Endodermal cell (in vitro differentiated cells): ENCODE measurements around the gene VWA3B. TPM values are rescaled to one million over a fixed set of nuclear protein-coding genes. Genes with fewer than 3 reads are reported as not detected.

Source experiments
- DNase-seq: peaks from one replicate; pipeline ENCODE4 v3.0.0-alpha.2; 2017
- H3K27ac ChIP-seq: 2 replicates; pipeline ENCODE4 v1.5.1; 2013; ENCODE audit warnings: mild to moderate bottlenecking, low read depth, low read length, moderate library complexity
- H3K27me3 ChIP-seq: 2 replicates; pipeline ENCODE4 v1.6.1; 2013; ENCODE audit warnings: mild to moderate bottlenecking, low read length, moderate library complexity; ENCODE audit not compliant: insufficient read depth, control insufficient read depth, poor library complexity, severe bottlenecking
- H3K36me3 ChIP-seq: 2 replicates; pipeline ENCODE4 v1.7.0; 2013; ENCODE audit warnings: mild to moderate bottlenecking, low read length, moderate library complexity; ENCODE audit not compliant: control insufficient read depth, insufficient read depth
- H3K4me1 ChIP-seq: one replicate; pipeline ENCODE4 v1.7.0; 2013; ENCODE audit warnings: low read length; ENCODE audit not compliant: control insufficient read depth, insufficient read depth
- H3K4me3 ChIP-seq: 2 replicates; pipeline ENCODE4 v1.5.1; 2013; ENCODE audit warnings: mild to moderate bottlenecking, low read length, moderate library complexity
- H3K9ac ChIP-seq: 2 replicates; pipeline ENCODE4 v1.6.1; 2013; ENCODE audit warnings: mild to moderate bottlenecking, low read length, moderate library complexity; ENCODE audit not compliant: poor library complexity, severe bottlenecking; ENCODE audit errors: extremely low read depth
- H3K9me3 ChIP-seq: 2 replicates; pipeline ENCODE4 v1.6.1; 2013; ENCODE audit warnings: mild to moderate bottlenecking, low read length, moderate library complexity; ENCODE audit not compliant: control insufficient read depth
- H3K27ac Mint-ChIP-seq: 2 replicates; pipeline ENCODE4 v1.8.0; 2020; ENCODE audit warnings: mixed read lengths
- H3K27me3 Mint-ChIP-seq: 2 replicates; pipeline ENCODE4 v1.8.0; 2021; ENCODE audit warnings: mild to moderate bottlenecking, mixed read lengths; ENCODE audit not compliant: insufficient read depth
- H3K36me3 Mint-ChIP-seq: 2 replicates; pipeline ENCODE4 v1.8.0; 2020; ENCODE audit warnings: low read depth, mixed read lengths
- H3K4me1 Mint-ChIP-seq: 2 replicates; pipeline ENCODE4 v1.8.0; 2020; ENCODE audit warnings: mixed read lengths
- H3K4me3 Mint-ChIP-seq: 2 replicates; pipeline ENCODE4 v1.8.0; 2020; ENCODE audit warnings: mild to moderate bottlenecking, moderate library complexity, mixed read lengths
- H3K9me3 Mint-ChIP-seq: 2 replicates; pipeline ENCODE4 v1.8.0; 2020; ENCODE audit warnings: mild to moderate bottlenecking, mixed read lengths
- WGBS, 2 experiments: methylation state at CpG; one replicate each; pipeline versions ENCODE4 v1.1.5 to v1.1.7; 2013; ENCODE audit warnings: missing lambda C conversion rate in 2 of 2, mixed read lengths in 1 of 2; ENCODE audit not compliant: insufficient coverage in 1 of 2, insufficient read length in 1 of 2; 5-methylcytosine and 5-hydroxymethylcytosine counted together
- total RNA-seq, 2 donors: library from RNA; stranded (reverse); fragmentation: NEBNext Ultra II Directional in 1 of 2; extraction: Animal tissue kit (Norgen Biotek cat#: 25700) in 1 of 2; gene quantifications; 2 replicates in 1 of 2; 3 replicates in 1 of 2; pipeline ENCODE4 v1.2.1, GENCODE V29; 2021
- TF ChIP-seq, protein P1 (sequence below): fragments of 200-600 bp; sonication (generic); conservative IDR thresholded peaks from 2 replicates; pipeline ENCODE4 v1.5.0; 2021; ENCODE audit warnings: antibody characterized with exemption, mild to moderate bottlenecking

VWA3B gene
- total RNA-seq, 2 donors from 2014 or later, result 0.38 to 0.64 TPM

DNA sequence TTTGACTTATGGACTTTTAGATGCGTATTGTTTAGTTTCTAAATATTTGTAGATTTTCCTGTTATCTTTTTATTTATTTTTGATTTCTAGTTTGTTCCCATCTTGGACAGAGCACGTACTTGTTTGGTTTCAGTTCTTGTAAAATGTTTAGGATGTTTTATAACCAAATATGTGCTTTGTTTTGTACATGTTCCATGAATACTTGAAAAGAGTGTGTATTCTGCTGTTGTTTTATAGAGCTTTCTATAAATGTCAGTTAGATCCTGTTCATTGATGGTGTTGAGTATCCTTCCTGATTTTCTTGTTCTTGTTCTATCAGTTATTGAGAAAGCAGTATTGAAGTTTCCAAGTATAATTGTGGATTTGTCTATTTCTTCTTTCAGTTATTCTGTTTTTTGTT lies 21.1 kb downstream of the VWA3B start:
- Histone ChIP-seq H3K4me1 (no peaks in the 10 kb centered on the region), H3K9me3 (peaks cover 39% of the 10 kb centered on the region), H3K36me3 (no peaks in the 10 kb centered on the region), H3K27me3 (no peaks in the 10 kb centered on the region), H3K9ac (no peak overlapping the region), H3K27ac (no peak overlapping the region), H3K4me3 (no peak overlapping the region)
- no peaks in the 10 kb centered on the region for H3K4me1 Mint-ChIP-seq
- H3K4me3 Mint-ChIP-seq, result no peak overlapping the region
- TF ChIP-seq, protein P1, sequence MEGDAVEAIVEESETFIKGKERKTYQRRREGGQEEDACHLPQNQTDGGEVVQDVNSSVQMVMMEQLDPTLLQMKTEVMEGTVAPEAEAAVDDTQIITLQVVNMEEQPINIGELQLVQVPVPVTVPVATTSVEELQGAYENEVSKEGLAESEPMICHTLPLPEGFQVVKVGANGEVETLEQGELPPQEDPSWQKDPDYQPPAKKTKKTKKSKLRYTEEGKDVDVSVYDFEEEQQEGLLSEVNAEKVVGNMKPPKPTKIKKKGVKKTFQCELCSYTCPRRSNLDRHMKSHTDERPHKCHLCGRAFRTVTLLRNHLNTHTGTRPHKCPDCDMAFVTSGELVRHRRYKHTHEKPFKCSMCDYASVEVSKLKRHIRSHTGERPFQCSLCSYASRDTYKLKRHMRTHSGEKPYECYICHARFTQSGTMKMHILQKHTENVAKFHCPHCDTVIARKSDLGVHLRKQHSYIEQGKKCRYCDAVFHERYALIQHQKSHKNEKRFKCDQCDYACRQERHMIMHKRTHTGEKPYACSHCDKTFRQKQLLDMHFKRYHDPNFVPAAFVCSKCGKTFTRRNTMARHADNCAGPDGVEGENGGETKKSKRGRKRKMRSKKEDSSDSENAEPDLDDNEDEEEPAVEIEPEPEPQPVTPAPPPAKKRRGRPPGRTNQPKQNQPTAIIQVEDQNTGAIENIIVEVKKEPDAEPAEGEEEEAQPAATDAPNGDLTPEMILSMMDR, result no peak
- no peak for DNase-seq
- H3K27me3 Mint-ChIP-seq, result no peaks in the 10 kb centered on the region
- H3K27ac Mint-ChIP-seq, result no peak overlapping the region
- 91 to 100% methylated on average over 1 to 2 of the region's 2 CpGs for WGBS, 2 experiments
- H3K36me3 Mint-ChIP-seq, result peaks cover 2% of the 10 kb centered on the region
- peaks cover 32% of the 10 kb centered on the region for H3K9me3 Mint-ChIP-seq

DNA sequence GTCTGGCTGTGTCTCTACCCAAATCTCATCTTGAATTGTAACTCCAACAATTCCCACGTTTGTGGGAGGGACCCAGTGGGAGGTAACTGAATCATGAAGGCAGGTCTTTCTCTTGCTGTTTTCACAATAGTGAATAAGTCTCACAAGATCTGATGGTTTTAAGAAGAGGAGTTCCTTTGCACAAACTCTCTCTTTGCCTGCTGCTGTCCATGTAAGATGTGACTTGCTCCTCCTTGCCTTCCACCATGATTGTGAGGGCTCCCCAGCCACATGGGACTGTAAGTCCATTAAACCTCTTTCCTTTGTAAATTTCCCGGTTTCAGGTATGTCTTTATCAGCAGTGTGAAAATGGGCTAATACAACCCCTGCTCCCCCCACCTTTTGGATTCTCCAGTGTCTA lies 23.8 kb downstream of the VWA3B start:
- no peaks in the 10 kb centered on the region for H3K27me3 Mint-ChIP-seq
- H3K36me3 Mint-ChIP-seq, result peaks cover 2% of the 10 kb centered on the region
- peaks cover 16% of the 10 kb centered on the region for H3K9me3 Mint-ChIP-seq
- no peaks in the 10 kb centered on the region for H3K4me1 Mint-ChIP-seq
- 86% methylated on average over 2 of the region's 2 CpGs; no CpG with 5 or more reads in 1 of the 2 experiments for WGBS, 2 experiments
- Histone ChIP-seq H3K4me1 (no peaks in the 10 kb centered on the region), H3K9me3 (peaks cover 19% of the 10 kb centered on the region), H3K4me3 (no peak overlapping the region), H3K27me3 (no peaks in the 10 kb centered on the region), H3K27ac (no peak overlapping the region), H3K9ac (no peak overlapping the region), H3K36me3 (no peaks in the 10 kb centered on the region)
- H3K27ac Mint-ChIP-seq, result no peak overlapping the region
- no peak for DNase-seq
- no peak overlapping the region for H3K4me3 Mint-ChIP-seq
- TF ChIP-seq, protein P1, result no peak

DNA sequence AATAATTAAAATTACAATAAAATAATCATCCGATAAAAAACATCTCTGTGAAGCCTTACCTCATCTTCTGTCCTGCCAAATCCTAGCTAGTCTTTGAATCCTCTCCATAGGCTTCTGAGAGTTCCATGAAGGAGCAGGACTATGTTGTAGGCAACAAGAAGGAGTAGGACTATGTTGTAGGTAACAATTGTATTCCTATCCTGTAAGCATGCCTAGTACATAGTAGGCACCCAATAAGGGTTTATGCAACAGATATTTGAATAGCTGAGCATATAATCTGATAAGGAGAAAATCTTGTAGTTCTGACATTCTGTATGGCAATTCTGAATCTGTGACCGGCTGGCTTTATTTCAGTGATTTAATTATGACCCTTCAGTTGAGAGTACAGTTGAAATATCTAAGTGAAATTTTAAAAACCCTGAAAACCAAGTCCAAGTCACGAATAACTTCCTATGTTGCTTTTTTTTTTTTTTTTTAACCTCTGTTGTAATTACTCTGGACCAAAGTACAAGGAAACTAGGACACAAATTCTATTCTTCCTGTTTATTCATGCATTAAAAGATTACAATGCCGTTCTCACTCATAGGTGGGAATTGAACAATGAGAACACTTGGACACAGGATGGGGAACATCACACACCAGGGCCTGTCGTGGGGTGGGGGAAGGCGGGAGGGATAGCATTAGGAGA lies 27.8 kb downstream of the VWA3B start:
- H3K27me3 ChIP-seq, result no peaks in the 10 kb centered on the region
- H3K9me3 ChIP-seq, result peaks cover 19% of the 10 kb centered on the region
- H3K36me3 ChIP-seq, result no peaks in the 10 kb centered on the region
- no peaks in the 10 kb centered on the region for H3K4me1 ChIP-seq
- DNase-seq, result no peak
- Mint-ChIP-seq H3K4me1 (no peaks in the 10 kb centered on the region), H3K36me3 (peaks cover 2% of the 10 kb centered on the region), H3K4me3 (no peak overlapping the region), H3K27ac (no peak overlapping the region), H3K27me3 (no peaks in the 10 kb centered on the region), H3K9me3 (peaks cover 14% of the 10 kb centered on the region)
- WGBS, 2 experiments, result 98 to 100% methylated on average over 1 to 6 of the region's 6 CpGs
- no peak overlapping the region for H3K4me3 ChIP-seq
- no peak overlapping the region for H3K27ac ChIP-seq
- no peak overlapping the region for H3K9ac ChIP-seq
- TF ChIP-seq, protein P1, result no peak
